T-cell (primary cell): ENCODE results near the gene IFT172. TPM values are rescaled to one million over a fixed set of nuclear protein-coding genes. Genes with fewer than 3 reads are reported as not detected.
A peak's percentile ranks its signal among the peaks of the same experiment; 100 is the strongest.

Experiments used
- ATAC-seq, 4 experiments: fragments of 200-7000 bp in 3 of 4; fragments of 150-1000 bp in 1 of 4; cut with Tn5 transposase; replicated peaks in 1 of 4; 1 replicate in 3 of 4; 2 replicates in 1 of 4; pipeline ENCODE4 v1.10.0; 2021; ENCODE audit warnings: moderate library complexity in 3 of 4, mild to moderate bottlenecking in 2 of 4, moderate number of reproducible peaks in 1 of 4
- CTCF ChIA-PET, 2 donors: fragments of 300-600 bp; sonication (Branson Sonifier 250); formaldehyde crosslinking; loops; one replicate each; lab custom pipeline; 2022; ENCODE audit warnings: antibody characterized with exemption in 2 of 2; lab: Charles Lee
- POLR2A ChIA-PET, 2 donors: fragments of 300-600 bp; sonication (Branson Sonifier 250); formaldehyde crosslinking; loops; one replicate each; lab custom pipeline; 2022; ENCODE audit warnings: antibody characterized with exemption in 2 of 2; lab: Charles Lee
- DNase-seq, 35 experiments: peaks; one replicate each; pipeline versions ENCODE4 v3.0.0 to v3.0.0-alpha.2; 2013 to 2023
- H3K27ac ChIP-seq: one replicate; pipeline ENCODE4 v1.5.1; 2013; ENCODE audit warnings: low read length
- H3K27me3 ChIP-seq, 2 experiments: replicated peaks in 1 of 2; 1 replicate in 1 of 2; 2 replicates in 1 of 2; pipeline versions ENCODE4 v1.6.1 to v1.7.0; 2013; ENCODE audit warnings: low read length in 1 of 2, mixed read lengths in 1 of 2; ENCODE audit not compliant: control insufficient read depth in 2 of 2, insufficient read depth in 2 of 2; ENCODE audit errors: extremely low read depth in 1 of 2
- H3K36me3 ChIP-seq, 2 donors: 1 replicate in 1 of 2; 2 replicates in 1 of 2; pipeline versions ENCODE4 v1.6.1 to v1.7.0; 2013; ENCODE audit warnings: low read length in 1 of 2; ENCODE audit not compliant: control insufficient read depth in 2 of 2, insufficient read depth in 1 of 2; ENCODE audit errors: extremely low read depth in 1 of 2
- H3K4me1 ChIP-seq, 2 experiments: 1 replicate in 1 of 2; 2 replicates in 1 of 2; pipeline versions ENCODE4 v1.6.1 to v1.7.0; 2013; ENCODE audit warnings: low read length in 2 of 2, mixed read lengths in 1 of 2; ENCODE audit not compliant: insufficient read depth in 2 of 2, control insufficient read depth in 1 of 2; ENCODE audit errors: extremely low read depth in 1 of 2
- H3K4me3 ChIP-seq, 2 donors: 1 replicate in 1 of 2; 2 replicates in 1 of 2; pipeline versions ENCODE4 v1.5.1 to v1.7.0; 2013; ENCODE audit warnings: mild to moderate bottlenecking in 2 of 2, low read length in 1 of 2, moderate library complexity in 1 of 2; ENCODE audit not compliant: control insufficient read depth in 1 of 2; ENCODE audit errors: extremely low read depth in 1 of 2
- H3K9me3 ChIP-seq: 2 replicates; pipeline ENCODE4 v1.7.0; 2013
- H3K27ac Mint-ChIP-seq, 2 donors: one replicate each; pipeline ENCODE4 v1.8.0; 2020 to 2021; ENCODE audit warnings: mild to moderate bottlenecking in 2 of 2, mixed read lengths in 2 of 2
- H3K27me3 Mint-ChIP-seq, 2 donors: one replicate each; pipeline ENCODE4 v1.8.0; 2021 to 2022; ENCODE audit warnings: mixed read lengths in 2 of 2
- H3K36me3 Mint-ChIP-seq: one replicate; pipeline ENCODE4 v1.8.0; 2021; ENCODE audit warnings: mixed read lengths
- H3K4me1 Mint-ChIP-seq, 3 donors: one replicate each; pipeline ENCODE4 v1.8.0; 2020 to 2022; ENCODE audit warnings: mixed read lengths in 3 of 3, mild to moderate bottlenecking in 1 of 3
- H3K4me3 Mint-ChIP-seq, 3 donors: one replicate each; pipeline ENCODE4 v1.8.0; 2020 to 2022; ENCODE audit warnings: mild to moderate bottlenecking in 3 of 3, mixed read lengths in 3 of 3, moderate library complexity in 3 of 3
- H3K9me3 Mint-ChIP-seq, 3 donors: one replicate each; pipeline ENCODE4 v1.8.0; 2020 to 2022; ENCODE audit warnings: mixed read lengths in 3 of 3
- WGBS: methylation state at CpG from one replicate; pipeline ENCODE4 v1.1.5; 2013; ENCODE audit warnings: missing lambda C conversion rate; ENCODE audit not compliant: insufficient coverage; 5-methylcytosine and 5-hydroxymethylcytosine counted together
- total RNA-seq, 35 experiments: library from RNA in 6 of 35; stranded (reverse) in 6 of 35; fragments of 120-200 nt in 1 of 35; gene quantifications; one replicate each; pipeline versions ENCODE4 v1.2.1 to v1.2.4 and lab custom pipeline; 2013 to 2026

IFT172 gene
- total RNA-seq, 5 donors from 2014 or later (not counting 1 experiment from before 2014, with no cell fraction given), result 14.6 to 25.3 (median 17.3) TPM

DNA sequence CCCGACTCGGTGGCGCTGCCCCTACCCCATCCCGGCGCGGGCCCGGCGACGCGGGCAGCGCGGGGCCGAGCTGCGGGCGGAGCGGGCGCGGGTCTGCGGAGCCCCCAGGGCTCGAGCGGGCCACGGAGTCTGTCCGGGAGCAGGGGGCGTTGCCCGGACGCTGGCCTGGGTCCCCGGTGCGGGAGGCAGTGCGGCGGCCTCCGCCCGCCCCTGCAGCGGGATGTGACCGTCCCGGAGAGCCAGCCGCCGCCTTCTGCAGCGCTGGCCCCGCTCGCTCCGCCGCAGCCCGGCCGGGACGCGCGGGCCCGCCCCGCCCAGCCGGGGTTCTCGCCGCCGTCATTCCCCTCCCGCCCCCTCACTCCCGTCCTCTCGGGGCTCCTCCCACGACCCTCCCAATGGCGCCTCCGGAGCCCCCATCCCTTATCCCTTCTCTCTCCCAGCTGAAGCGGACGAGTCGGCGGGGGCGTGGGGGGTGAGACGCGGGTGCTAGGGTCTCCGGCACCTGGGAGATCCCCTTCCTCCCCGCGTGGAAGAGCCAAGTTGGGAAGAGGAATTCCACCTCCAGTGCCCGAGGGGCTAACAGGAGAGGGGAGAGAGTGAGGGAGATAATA, 5.5 kb upstream of the IFT172 start, which contains the start of gene FNDC4:
Gene FNDC4 (minus strand): TSS at position 257 of the 611 bp plus-strand sequence. CDS start 521 bp downstream, outside the sequence.
- Histone ChIP-seq H3K9me3 (no peaks in the 10 kb centered on the region), H3K27me3 (peaks cover 4 to 35% of the 10 kb centered on the region in 2 experiments), H3K27ac (no peak within 1 kb of the TSS), H3K4me1 (peaks cover 2 to 15% of the 10 kb centered on the region in 2 experiments), H3K36me3 (no peaks in the 10 kb centered on the region), H3K4me3 (peak within 1 kb of the TSS; percentile 24 to 32)
- Mint-ChIP-seq H3K27ac (no peak within 1 kb of the TSS), H3K27me3 (peaks cover 42 to 54% of the 10 kb centered on the region in 2 donors), H3K4me1 (peaks cover 9 to 15% (median 12%) of the 10 kb centered on the region in 3 donors), H3K9me3 (no peaks in the 10 kb centered on the region), H3K4me3 (peak within 1 kb of the TSS; percentile 66 to 84 (median 71)), H3K36me3 (no peaks in the 10 kb centered on the region)
- CTCF ChIA-PET, result no interaction called here
- DNase-seq (peak in 5 of 35 experiments; percentile 4 to 42 (median 25)), ATAC-seq (peak; percentile 72 to 78 (median 73))
- POLR2A ChIA-PET, result interaction anchor here in 1 of 2 donors (0.7 kb wide), 1 partner anchor 15 kb away, joined by 3 read pairs; no protein-coding TSS in a partner anchor
- under 1% methylated on average over 54 of the region's 70 CpGs for WGBS

DNA sequence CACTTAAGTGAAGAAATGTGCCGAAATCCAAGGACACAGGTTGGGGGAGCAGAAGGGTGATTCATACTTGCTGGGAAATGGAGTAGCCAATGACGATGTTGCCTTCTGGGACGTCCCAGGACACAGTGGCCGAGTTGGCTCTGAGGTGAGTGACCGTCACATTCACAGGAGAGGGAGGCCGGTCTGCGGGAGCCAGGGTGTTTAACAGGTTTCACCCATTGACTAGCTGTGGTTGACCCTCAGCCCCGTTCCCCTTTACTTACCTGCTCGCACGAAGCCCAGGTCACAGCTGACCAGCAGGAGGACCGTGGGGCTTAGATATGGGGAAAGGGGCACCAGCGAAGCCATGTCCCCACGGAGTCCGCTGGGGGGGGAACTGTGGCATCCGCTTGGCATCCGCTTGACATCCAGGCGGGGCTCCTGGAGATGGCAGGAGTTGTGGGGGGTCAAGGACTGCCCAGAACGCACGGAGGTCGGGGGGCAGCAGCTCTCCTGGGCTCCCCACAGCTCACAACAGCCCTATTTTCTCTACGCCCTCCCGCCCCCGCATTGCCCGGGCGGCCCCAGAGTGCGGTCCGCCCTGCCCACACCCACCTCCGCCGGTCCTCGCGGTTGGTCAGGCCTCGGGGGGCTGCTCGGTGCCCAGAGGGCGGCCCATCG, 4.9 kb upstream of the IFT172 start:
- H3K36me3 Mint-ChIP-seq, result no peaks in the 10 kb centered on the region
- peaks cover 41 to 53% of the 10 kb centered on the region in 2 donors for H3K27me3 Mint-ChIP-seq
- no peaks in the 10 kb centered on the region for H3K9me3 ChIP-seq
- H3K4me1 ChIP-seq, result peaks cover 4 to 19% of the 10 kb centered on the region in 2 experiments
- DNase-seq (peak in 1 of 35 experiments; percentile 17), ATAC-seq (no peak)
- 32% methylated on average over 26 of the region's 35 CpGs for WGBS
- peaks cover 4 to 35% of the 10 kb centered on the region in 2 experiments for H3K27me3 ChIP-seq
- peaks cover 13 to 21% (median 19%) of the 10 kb centered on the region in 3 donors for H3K4me1 Mint-ChIP-seq
- peak overlapping the region; percentile 39 to 67 (median 60) for H3K4me3 Mint-ChIP-seq
- H3K4me3 ChIP-seq, result peak overlapping the region in 1 of 2 donors; percentile 32
- H3K27ac ChIP-seq, result no peak overlapping the region
- H3K36me3 ChIP-seq, result no peaks in the 10 kb centered on the region
- CTCF ChIA-PET, result no interaction called here
- POLR2A ChIA-PET, result interaction anchor here in 1 of 2 donors (0.6 kb wide), 1 partner anchor 362 kb away, joined by 3 read pairs; no protein-coding TSS in a partner anchor
- no peaks in the 10 kb centered on the region for H3K9me3 Mint-ChIP-seq
- H3K27ac Mint-ChIP-seq, result no peak overlapping the region

DNA sequence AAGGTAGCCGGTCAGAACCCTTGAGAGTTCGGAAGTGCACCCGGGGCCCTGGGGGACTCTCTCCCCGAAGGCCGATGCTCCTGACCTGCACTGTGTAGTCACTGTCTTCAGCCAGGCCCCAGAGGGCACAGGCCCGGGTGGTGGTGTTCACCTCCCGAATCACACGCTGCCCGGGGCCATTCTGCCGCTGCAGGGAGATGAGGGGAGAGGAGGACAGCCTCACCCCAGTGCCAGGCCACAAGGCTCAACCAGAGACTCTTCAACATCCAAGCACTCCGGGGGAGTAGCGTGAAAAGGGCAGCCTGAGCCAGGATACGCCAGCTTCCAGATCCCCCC, 4.4 kb upstream of the IFT172 start:
- H3K27ac Mint-ChIP-seq, result no peak overlapping the region
- H3K36me3 Mint-ChIP-seq, result no peaks in the 10 kb centered on the region
- no peaks in the 10 kb centered on the region for H3K9me3 Mint-ChIP-seq
- DNase-seq (peak in 1 of 35 experiments; percentile 6), ATAC-seq (no peak)
- peaks cover 37 to 50% of the 10 kb centered on the region in 2 donors for H3K27me3 Mint-ChIP-seq
- Histone ChIP-seq H3K4me3 (no peak overlapping the region), H3K4me1 (peaks cover 8 to 24% of the 10 kb centered on the region in 2 experiments), H3K27me3 (peaks cover 4 to 35% of the 10 kb centered on the region in 2 experiments), H3K27ac (no peak overlapping the region), H3K9me3 (no peaks in the 10 kb centered on the region), H3K36me3 (no peaks in the 10 kb centered on the region)
- WGBS, result 94% methylated on average over 9 of the region's 13 CpGs
- ChIA-PET POLR2A (no interaction called here), CTCF (no interaction called here)
- H3K4me3 Mint-ChIP-seq, result peak overlapping the region; percentile 39 to 67 (median 60)
- H3K4me1 Mint-ChIP-seq, result peaks cover 17 to 26% (median 23%) of the 10 kb centered on the region in 3 donors

DNA sequence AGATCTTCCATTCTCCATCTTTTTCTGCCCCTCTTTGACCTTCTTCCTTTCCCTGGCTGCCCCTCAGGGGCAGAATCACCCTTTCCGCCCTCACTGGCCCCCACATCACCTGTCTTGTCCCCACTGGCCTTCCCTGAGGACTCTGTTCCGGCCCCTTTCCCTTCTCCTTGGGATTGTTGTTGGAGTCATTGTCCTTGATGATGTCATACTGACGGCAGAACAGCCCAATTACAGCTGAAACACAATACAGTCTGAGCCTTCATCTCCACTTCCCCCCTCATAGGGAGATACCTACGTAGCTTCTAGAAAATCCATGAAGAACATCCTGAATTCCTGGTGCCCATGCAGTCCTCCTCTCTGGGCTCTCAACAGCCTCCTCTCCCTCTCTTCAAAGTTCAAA, 3.0 kb upstream of the IFT172 start:
- no peak overlapping the region for H3K27ac ChIP-seq
- no peaks in the 10 kb centered on the region for H3K36me3 Mint-ChIP-seq
- H3K4me1 ChIP-seq, result peaks cover 9 to 27% of the 10 kb centered on the region in 2 experiments
- ChIA-PET CTCF (no interaction called here), POLR2A (no interaction called here)
- H3K27me3 ChIP-seq, result peaks cover 4 to 31% of the 10 kb centered on the region in 2 experiments
- peaks cover 31 to 41% of the 10 kb centered on the region in 2 donors for H3K27me3 Mint-ChIP-seq
- no peaks in the 10 kb centered on the region for H3K36me3 ChIP-seq
- H3K9me3 Mint-ChIP-seq, result no peaks in the 10 kb centered on the region
- no peak overlapping the region for H3K4me3 ChIP-seq
- peaks cover 17 to 29% (median 27%) of the 10 kb centered on the region in 3 donors for H3K4me1 Mint-ChIP-seq
- H3K27ac Mint-ChIP-seq, result no peak overlapping the region
- DNase-seq, result no peak
- WGBS, result 100% methylated on average over 1 of the region's 4 CpGs
- no peak overlapping the region for H3K4me3 Mint-ChIP-seq
- no peaks in the 10 kb centered on the region for H3K9me3 ChIP-seq
- ATAC-seq, result no peak

DNA sequence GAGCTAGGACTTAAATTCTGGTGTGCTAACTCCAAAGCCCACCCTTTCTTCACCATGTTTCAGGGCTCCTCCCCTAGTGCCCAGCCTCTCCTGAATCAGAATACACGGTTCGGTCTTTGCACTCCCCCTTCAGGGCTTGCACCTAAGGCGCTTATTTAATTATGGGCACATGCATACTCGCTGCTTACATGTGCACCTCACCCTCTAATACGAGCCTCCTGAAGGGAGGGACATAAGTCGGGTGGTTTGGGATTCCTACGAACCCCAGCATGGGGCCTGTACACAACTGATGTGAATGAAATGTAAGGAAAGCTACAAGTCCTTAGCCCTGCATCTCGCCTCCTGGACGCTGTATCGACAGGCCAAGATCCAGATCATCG, 435 bp downstream of the IFT172 start:
- POLR2A ChIA-PET, result no interaction called here
- H3K4me3 Mint-ChIP-seq, result peak overlapping the region; percentile 70 to 83 (median 77)

DNA sequence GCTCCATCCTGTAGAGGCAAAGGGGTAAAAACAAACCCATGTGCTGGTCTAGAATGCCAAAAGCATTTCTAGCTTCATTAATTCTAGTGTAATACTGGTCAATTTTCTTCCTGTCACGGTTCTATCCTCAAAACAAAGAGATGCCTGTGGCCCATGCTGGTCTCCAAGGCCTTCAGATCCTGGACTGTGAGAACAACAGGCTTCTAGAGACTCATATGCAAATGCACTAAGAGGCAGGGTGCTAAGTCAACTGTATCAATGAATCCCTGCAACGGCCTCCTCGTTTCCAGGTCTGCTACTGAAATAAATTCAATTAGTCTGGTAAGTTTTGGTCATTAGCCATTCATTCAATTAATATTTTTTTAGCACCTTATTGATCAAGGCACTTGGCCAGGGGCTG, 4.0 kb downstream of the IFT172 start:
- peaks cover 9 to 18% (median 17%) of the 10 kb centered on the region in 3 donors for H3K4me1 Mint-ChIP-seq
- no peak overlapping the region for H3K4me3 Mint-ChIP-seq
- Histone ChIP-seq H3K9me3 (no peaks in the 10 kb centered on the region), H3K4me3 (no peak overlapping the region), H3K36me3 (peaks cover 0 to 18% of the 10 kb centered on the region in 2 donors), H3K27me3 (no peaks in the 10 kb centered on the region), H3K4me1 (peaks cover 9 to 16% of the 10 kb centered on the region in 2 experiments), H3K27ac (no peak overlapping the region)
- H3K9me3 Mint-ChIP-seq, result no peaks in the 10 kb centered on the region
- no peak overlapping the region for H3K27ac Mint-ChIP-seq
- WGBS, result 50% methylated on average over 1 of the region's 3 CpGs
- CTCF ChIA-PET, result interaction anchor here in 1 of 2 donors (0.6 kb wide), 1 partner anchor 193 kb away, joined by 3 read pairs; no protein-coding TSS in a partner anchor
- no peak for ATAC-seq
- no peak for DNase-seq
- H3K27me3 Mint-ChIP-seq, result no peaks in the 10 kb centered on the region
- H3K36me3 Mint-ChIP-seq, result peaks cover 23% of the 10 kb centered on the region
- POLR2A ChIA-PET, result no interaction called here

More for the DNA sequence above, 435 bp downstream of the IFT172 start:
- CTCF ChIA-PET, result no interaction called here
- H3K9me3 ChIP-seq, result no peaks in the 10 kb centered on the region
- H3K4me1 Mint-ChIP-seq, result peaks cover 9 to 19% (median 18%) of the 10 kb centered on the region in 3 donors
- H3K36me3 Mint-ChIP-seq, result peaks cover 10% of the 10 kb centered on the region
- no peaks in the 10 kb centered on the region for H3K9me3 Mint-ChIP-seq
- peak overlapping the region; percentile 82 to 90 for H3K27ac Mint-ChIP-seq
- H3K27me3 Mint-ChIP-seq, result peaks cover 4 to 12% of the 10 kb centered on the region in 2 donors
- H3K27ac ChIP-seq, result peak overlapping the region; percentile 81
- peaks cover 9 to 17% of the 10 kb centered on the region in 2 experiments for H3K4me1 ChIP-seq
- peak in 8 of 35 experiments; percentile 5 to 38 (median 14) for DNase-seq
- H3K27me3 ChIP-seq, result peaks cover 0 to 9% of the 10 kb centered on the region in 2 experiments
- peak overlapping the region; percentile 48 to 55 for H3K4me3 ChIP-seq
- H3K36me3 ChIP-seq, result peaks cover 0 to 6% of the 10 kb centered on the region in 2 donors
- WGBS, result 14% methylated on average over 2 of the region's 11 CpGs
- ATAC-seq, result no peak
